ENCODE measurements around the gene HRH1.

- TF ChIP-seq NPAS2 (CRISPR knock-in tag; IDR thresholded peaks at IDR 0.05; ENCODE audit: borderline replicate concordance) (no peak), ZKSCAN1 (IDR thresholded peaks at IDR 0.05; ENCODE audit: low read length) (no peak), NFAT5 (CRISPR knock-in tag; IDR thresholded peaks at IDR 0.05) (no peak), ZNF460 (CRISPR knock-in tag; IDR thresholded peaks at IDR 0.05; ENCODE audit: borderline replicate concordance) (no peak), CTCF (CRISPR knock-in tag; IDR thresholded peaks at IDR 0.05) (no peak), REXO4 (CRISPR knock-in tag; IDR thresholded peaks at IDR 0.05; ENCODE audit: borderline replicate concordance) (no peak), DMAP1 (CRISPR knock-in tag; IDR thresholded peaks at IDR 0.05) (no peak), ASH2L (IDR thresholded peaks at IDR 0.05; ENCODE audit: insufficient read length, low read depth, low read length) (no peak), POLR2A (IDR thresholded peaks at IDR 0.05; ENCODE audit: insufficient read depth in 1 of 2, low read depth in 2 of 2, low read length in 2 of 2) (no peak)
Observed at GRCh38 chr3:11195201-11195600, 40.9 kb downstream of the HRH1 start.
